GM21723 (cell line): ENCODE results near the gene GLRA3.

ENCODE experiments used
- ATAC-seq: cut with Tn5 transposase; IDR thresholded peaks from one replicate; pipeline ENCODE4 v1.9.1; 2021; ENCODE audit warnings: mild to moderate bottlenecking, moderate library complexity; ENCODE audit not compliant: unreplicated experiment

GLRA3 gene

DNA sequence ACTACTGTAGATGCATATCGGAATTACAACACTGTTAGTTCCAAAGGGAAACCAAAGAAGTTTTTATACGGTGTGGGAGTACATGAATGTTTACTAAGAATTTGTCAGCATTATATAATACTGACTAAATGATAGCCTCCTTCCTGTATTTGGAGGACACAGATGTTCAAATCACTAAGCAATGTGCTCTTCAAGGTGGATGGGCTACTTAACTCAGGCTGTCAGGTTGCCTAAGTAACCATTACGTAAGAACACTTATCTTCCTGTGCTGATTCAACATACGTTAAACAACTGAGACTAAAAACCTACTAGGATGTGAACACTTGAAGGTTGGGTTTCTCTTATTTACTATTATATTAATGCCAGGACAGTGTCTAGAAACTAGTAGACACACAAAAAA is 224.8 kb downstream of the GLRA3 start:
- ATAC-seq: no peak

DNA sequence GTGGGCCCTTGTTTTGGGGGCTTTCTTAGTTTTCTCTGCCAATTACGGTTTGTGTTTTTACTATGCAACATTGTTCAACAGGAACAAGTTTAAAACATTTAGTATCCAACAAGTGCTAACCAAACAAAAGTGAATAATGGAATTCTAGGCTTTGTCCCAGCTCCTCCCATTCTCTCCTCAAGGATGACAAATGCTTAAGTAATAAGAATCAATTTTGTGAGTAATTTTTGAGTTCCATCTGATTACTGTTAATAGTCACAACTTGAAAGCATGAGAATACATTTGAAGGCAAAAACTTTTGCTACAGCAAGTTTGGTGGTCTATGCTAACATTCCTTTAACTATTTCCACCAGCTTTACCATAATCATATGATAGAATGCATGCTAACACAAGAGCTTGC is 228.7 kb downstream of the GLRA3 start:
- no peak for ATAC-seq

DNA sequence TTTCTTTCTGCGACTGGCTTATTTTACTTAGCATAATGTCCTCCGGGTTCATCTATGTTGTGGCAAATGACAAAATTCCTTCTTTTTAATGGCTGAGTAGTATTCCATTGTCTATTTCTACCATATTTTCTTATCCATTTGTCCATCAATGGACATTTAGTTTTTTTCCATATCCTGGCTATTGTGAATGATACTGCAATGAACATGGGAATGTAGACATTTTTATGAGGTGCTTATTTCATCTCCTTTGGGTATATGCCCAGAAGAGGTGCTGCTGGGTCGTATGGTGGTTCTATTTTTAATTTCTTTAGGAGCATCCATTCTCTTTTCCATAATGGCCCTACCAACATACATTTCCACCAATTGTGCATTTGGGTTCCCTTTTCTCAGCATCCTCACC is 230.2 kb downstream of the GLRA3 start:
- ATAC-seq: no peak

DNA sequence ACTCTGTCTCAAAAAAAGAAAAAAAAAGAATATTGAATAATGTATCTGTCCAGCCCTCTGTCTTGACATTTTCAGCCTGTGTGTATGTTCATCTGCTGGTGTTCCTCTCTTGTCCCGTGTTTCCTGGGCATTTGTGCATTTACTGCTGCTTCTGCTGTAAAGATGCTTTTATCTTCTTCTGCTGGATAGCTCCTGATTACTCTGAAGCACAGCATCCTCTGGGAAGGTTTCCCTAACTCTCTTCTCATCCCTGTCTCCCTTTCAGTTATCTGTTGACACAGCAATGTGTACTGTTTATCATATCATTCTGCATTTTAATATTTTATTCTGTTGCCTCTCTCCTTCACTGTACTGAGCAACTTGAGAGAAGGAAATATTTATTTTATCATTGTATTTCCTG is 232.5 kb downstream of the GLRA3 start:
- ATAC-seq: no peak

DNA sequence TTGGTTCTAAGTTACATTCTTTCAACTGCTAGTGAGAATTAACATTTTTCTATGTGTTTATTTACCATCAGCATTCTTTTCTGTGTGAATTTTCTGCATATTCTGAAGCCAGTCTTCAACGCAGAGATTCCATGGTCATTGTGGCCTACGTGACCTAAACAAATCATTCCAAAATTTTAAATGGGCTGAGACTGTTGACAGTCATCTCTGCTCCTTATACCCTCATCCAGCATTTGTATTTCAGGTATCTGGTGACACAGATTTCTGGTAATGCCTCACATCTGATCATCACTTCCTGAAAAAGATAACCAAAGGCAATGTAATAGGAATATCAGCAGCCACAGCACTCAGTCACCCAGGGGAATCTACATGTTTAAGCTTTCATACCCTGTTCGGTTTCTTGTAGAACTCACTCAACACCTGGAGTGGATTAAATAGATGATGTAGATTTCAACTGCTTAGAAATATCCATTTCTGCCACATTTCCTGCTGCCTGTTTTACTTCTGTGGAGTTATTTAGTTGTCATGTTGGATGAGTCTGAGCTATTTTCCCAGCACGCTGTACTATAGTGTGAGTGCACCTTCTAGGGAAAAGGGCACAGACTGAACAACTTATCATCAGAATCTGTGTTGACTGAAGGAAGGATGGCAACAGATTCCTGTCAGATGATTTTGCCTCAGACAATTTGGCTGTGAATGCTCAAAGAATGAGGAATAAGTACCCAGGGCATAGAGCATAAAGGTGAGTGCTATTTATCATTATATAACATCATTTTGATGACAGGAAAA is 233.7 kb downstream of the GLRA3 start:
- no peak for ATAC-seq

DNA sequence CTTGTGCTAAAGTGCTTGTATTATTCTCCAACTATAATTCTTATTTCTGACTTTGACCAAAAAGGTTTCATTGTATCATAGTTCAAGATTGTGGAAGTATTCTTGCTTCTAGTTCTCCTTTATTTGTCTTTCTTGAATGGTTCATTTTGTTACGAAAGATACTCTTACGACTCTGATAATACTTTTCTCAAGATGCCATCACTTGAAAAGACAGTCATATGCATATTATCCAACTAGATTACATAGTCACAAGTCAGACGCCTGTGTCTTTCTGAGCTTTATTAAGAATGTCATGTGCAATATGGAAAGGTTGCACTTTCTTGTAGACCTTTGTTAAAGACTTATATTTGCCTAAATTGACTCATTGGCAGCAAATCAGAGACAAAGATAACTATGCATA is 235.3 kb downstream of the GLRA3 start:
- ATAC-seq: no peak

DNA sequence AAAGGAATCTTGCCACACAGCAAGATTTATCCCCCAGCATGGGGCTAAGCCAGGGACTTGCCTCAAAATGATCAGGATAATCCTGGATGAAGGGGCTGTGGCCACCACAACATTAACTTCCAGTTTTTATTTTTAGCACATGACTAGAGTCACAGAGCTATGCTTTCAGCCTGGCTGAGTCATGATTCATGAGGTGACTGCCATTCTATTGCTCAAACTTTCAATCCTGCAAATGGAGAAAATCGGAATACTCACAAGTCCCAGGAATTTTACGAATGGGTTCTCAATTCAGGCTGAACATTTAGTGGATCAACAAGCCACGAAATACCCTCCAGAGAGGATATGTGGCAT is 236.1 kb downstream of the GLRA3 start:
- ATAC-seq: no peak

DNA sequence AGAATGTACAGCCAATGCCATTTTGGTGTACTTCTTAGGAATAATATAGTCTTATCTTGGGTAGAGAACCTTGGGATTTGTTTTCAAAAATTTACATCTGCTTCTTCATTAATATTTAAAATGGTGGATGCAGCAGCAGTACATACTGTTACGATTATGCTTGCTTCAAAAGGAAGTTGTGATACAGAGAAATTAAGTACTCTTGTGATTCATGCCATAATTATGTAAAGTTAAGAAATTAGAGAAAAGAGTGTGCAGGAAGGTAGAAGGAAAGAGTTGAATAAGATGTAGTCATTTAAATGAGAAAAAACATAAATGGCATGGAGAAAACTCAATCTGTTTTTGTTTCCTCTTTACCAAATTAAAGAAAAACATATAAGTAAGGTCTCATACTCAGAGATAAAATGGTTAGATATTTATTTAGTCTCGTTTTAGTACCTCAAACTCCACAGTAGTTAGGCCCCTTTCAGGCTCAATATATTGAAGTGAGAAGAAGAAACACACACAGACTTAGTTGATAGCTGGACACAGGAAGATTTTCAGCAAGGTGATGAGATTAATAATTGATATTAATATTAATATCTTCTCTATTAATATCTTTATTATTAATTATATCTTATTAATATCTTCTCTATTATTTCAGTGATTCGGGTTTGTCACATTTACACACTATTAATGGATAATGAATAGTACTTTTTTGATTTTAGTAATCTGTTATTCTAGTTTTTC is 236.6 kb downstream of the GLRA3 start:
- no peak for ATAC-seq

DNA sequence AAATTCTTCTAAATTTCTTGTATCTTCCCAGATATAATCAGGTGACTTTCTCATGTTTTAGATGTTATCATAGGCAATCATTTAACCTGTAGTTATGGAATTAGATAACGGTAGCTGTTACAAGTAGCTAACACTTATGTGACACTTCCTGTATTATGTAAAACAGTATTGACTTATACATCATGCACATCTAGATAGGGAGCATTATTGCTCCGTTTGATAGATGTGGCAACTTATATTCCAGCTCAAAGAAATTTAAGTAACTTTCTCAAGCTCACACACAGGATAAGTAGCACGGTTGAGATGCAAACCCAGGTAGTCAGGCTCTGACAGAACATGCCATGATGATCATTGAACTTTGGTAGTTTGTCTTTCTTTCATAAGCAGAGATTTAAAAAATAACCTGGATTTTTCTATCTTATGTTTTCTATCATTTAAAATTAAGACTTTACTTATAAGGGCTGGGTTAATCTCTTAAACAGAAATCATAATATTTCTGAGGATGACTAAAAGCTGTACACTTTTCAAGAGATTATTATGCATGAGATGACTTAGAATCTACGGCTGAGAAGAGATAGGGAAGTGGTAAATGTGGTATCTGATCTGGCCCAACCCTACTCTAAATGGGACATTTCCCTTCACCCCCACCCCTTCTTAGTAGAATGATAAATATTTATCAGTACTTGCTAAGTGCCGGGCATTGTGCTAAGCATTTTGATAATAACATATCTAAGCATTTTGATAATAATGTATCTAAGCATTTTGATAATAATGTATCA is 237.6 kb downstream of the GLRA3 start:
- ATAC-seq: peak; percentile 71

DNA sequence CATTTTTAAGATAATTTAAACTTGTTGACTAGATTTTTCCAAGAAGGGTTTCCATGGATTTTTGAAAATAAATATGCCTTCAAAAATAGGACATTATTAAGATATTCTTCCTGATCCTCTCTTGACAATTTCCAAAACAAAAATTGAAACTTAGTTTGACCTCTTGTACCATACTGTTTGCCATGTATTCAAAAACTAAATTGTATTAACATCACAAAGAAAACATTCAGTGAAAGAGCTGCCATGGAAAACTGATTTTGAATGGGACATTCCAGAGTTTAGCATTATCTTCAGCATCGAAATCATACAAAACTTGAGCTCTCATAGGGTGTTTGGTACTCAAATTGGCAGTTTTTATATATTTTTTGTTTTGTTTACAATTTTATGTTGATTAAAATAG is 238.7 kb downstream of the GLRA3 start:
- no peak for ATAC-seq
